PC-3 (cell line): Measurements from ENCODE around the gene GRIK1. TPM values are rescaled to one million over a fixed set of nuclear protein-coding genes. Genes with fewer than 3 reads are reported as not detected.

Experiments
- ATAC-seq: fragments of 200-7000 bp; cut with Tn5 transposase; 2 replicates; pipeline ENCODE4 v1.9.1; 2020; ENCODE audit warnings: mild to moderate bottlenecking, moderate library complexity
- BruUV-seq: library from RNA; stranded (reverse); fragments of 400-500 nt; replicated peaks from 2 replicates; lab custom pipeline; 2021; lab: Mats Ljungman, UMichigan
- CTCF ChIA-PET: fragments of 300-600 bp; sonication (Branson Sonifier 250); formaldehyde crosslinking; loops from one replicate; lab custom pipeline; 2022; ENCODE audit warnings: antibody characterized with exemption; lab: Charles Lee
- POLR2A ChIA-PET: fragments of 300-600 bp; sonication (Branson Sonifier 250); formaldehyde crosslinking; loops from one replicate; lab custom pipeline; 2022; ENCODE audit warnings: antibody characterized with exemption; ENCODE audit not compliant: unreplicated experiment; lab: Charles Lee
- DNase-seq: peaks from one replicate; pipeline ENCODE4 v3.0.0-alpha.2; 2015
- H2AFZ ChIP-seq: fragments of 300-600 bp; sonication (generic); 2 replicates; pipeline ENCODE4 v1.6.0; 2016; ENCODE audit warnings: antibody characterized with exemption, low read length
- H3F3A ChIP-seq: fragments of 300-600 bp; sonication (generic); one replicate; pipeline ENCODE4 v1.6.0; 2017; ENCODE audit warnings: antibody characterized with exemption, low read length, control low read depth, mild to moderate bottlenecking; ENCODE audit not compliant: unreplicated experiment
- H3K27ac ChIP-seq: fragments of 300-600 bp; sonication (generic); 2 replicates; pipeline ENCODE4 v1.5.1; 2016; ENCODE audit warnings: mild to moderate bottlenecking, low read length
- H3K27me3 ChIP-seq: fragments of 300-600 bp; sonication (generic); 2 replicates; pipeline ENCODE4 v1.6.1; 2016; ENCODE audit warnings: low read length, mixed read lengths
- H3K36me3 ChIP-seq: fragments of 300-600 bp; sonication (generic); 2 replicates; pipeline ENCODE4 v1.6.1; 2016; ENCODE audit warnings: low read depth, mixed run types, low read length, mixed read lengths
- H3K4me1 ChIP-seq: fragments of 300-600 bp; sonication (generic); 2 replicates; pipeline ENCODE4 v1.5.1; 2016; ENCODE audit warnings: low read length; ENCODE audit not compliant: insufficient read depth
- H3K4me2 ChIP-seq: fragments of 300-600 bp; sonication (generic); 2 replicates; pipeline ENCODE4 v1.6.0; 2016; ENCODE audit warnings: low read length
- H3K4me3 ChIP-seq: fragments of 300-600 bp; sonication (generic); 2 replicates; pipeline ENCODE4 v1.5.1; 2016; ENCODE audit warnings: mild to moderate bottlenecking, low read length, mixed read lengths
- H3K79me2 ChIP-seq: fragments of 300-600 bp; sonication (generic); 2 replicates; pipeline ENCODE4 v1.6.1; 2017; ENCODE audit warnings: low read length, mixed read lengths
- H3K9ac ChIP-seq: fragments of 300-600 bp; sonication (generic); 2 replicates; pipeline ENCODE4 v1.6.0; 2016; ENCODE audit warnings: mild to moderate bottlenecking, low read length
- H3K9me2 ChIP-seq: fragments of 300-600 bp; sonication (generic); replicated peaks from 2 replicates; pipeline ENCODE4 v1.6.1; 2016; ENCODE audit warnings: mixed run types, low read length, mixed read lengths
- H3K9me3 ChIP-seq: fragments of 300-600 bp; sonication (generic); 2 replicates; pipeline ENCODE4 v1.6.1; 2016; ENCODE audit warnings: low read length, mixed read lengths
- H4K20me1 ChIP-seq: fragments of 300-600 bp; sonication (generic); 2 replicates; pipeline ENCODE4 v1.6.1; 2016; ENCODE audit warnings: low read length, mixed read lengths
- EZH2 ChIP-seq: fragments of 300-600 bp; sonication (generic); IDR thresholded peaks from one replicate; pipeline ENCODE4 v1.6.1; 2017; ENCODE audit warnings: antibody characterized with exemption, mild to moderate bottlenecking, low read length; ENCODE audit not compliant: unreplicated experiment
- EZH2phosphoT487 ChIP-seq: fragments of 300-600 bp; sonication (generic); IDR thresholded peaks from 2 replicates; pipeline ENCODE4 v1.6.1; 2018; ENCODE audit warnings: mild to moderate bottlenecking, antibody characterized with exemption, low read length, borderline replicate concordance
- intact Hi-C: fragments of 100-400 bp; cut with micrococcal nuclease; formaldehyde crosslinking; loops from 2 replicates; pipeline ENCODE4 v1.9.0; 2023
- total RNA-seq: library from RNA; depleted of rRNA; stranded (reverse); fragments of >200 nt; gene quantifications from 2 replicates; pipeline ENCODE4 v1.2.3, GENCODE V29; 2014
- TF ChIP-seq, protein P1 (sequence below): fragments of 300-600 bp; sonication (generic); conservative IDR thresholded peaks from 2 replicates; pipeline ENCODE4 v1.5.1; 2017; ENCODE audit warnings: antibody characterized with exemption, low read depth, mild to moderate bottlenecking, low read length

GRIK1 gene
- total RNA-seq, 1 experiment from 2014 or later, result not detected

DNA sequence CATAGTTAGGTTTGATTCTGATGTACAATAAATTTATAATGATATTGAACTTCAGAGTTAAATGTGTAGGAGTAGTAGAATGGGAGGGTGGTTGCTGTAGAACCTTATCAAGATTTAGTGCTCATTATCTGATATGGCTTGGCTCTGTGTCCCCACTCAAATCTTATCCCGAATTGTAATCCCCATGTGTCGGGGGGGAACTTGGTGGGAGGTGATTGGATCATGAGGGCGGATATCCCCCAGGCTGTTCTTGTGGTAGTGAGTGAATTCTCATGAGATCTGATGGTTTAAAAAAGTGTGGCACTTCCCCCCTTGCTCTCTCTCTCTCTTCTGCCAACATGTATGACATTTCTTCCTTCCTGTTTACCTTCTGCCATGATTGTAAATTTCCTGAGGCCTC lies 265.5 kb downstream of the GRIK1 start:
- no peak for ATAC-seq
- Histone ChIP-seq H3K27ac (no peak overlapping the region), H4K20me1 (no peaks in the 10 kb centered on the region), H3K27me3 (peaks cover 45% of the 10 kb centered on the region; the same call in 1 of the 2 replicates), H3K4me3 (no peak overlapping the region), H3K9me3 (no peaks in the 10 kb centered on the region), H3K9ac (no peak overlapping the region), H3K9me2 (no peaks in the 10 kb centered on the region), H3K4me2 (no peak overlapping the region), H3F3A (no peaks in the 10 kb centered on the region), H3K79me2 (no peaks in the 10 kb centered on the region), H2AFZ (no peak overlapping the region), H3K4me1 (no peaks in the 10 kb centered on the region), H3K36me3 (no peaks in the 10 kb centered on the region)
- BruUV-seq, result no TSS peak
- DNase-seq, result no peak
- no peak for TF ChIP-seq EZH2
- TF ChIP-seq, protein P1, sequence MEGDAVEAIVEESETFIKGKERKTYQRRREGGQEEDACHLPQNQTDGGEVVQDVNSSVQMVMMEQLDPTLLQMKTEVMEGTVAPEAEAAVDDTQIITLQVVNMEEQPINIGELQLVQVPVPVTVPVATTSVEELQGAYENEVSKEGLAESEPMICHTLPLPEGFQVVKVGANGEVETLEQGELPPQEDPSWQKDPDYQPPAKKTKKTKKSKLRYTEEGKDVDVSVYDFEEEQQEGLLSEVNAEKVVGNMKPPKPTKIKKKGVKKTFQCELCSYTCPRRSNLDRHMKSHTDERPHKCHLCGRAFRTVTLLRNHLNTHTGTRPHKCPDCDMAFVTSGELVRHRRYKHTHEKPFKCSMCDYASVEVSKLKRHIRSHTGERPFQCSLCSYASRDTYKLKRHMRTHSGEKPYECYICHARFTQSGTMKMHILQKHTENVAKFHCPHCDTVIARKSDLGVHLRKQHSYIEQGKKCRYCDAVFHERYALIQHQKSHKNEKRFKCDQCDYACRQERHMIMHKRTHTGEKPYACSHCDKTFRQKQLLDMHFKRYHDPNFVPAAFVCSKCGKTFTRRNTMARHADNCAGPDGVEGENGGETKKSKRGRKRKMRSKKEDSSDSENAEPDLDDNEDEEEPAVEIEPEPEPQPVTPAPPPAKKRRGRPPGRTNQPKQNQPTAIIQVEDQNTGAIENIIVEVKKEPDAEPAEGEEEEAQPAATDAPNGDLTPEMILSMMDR, result no peak
- TF ChIP-seq EZH2phosphoT487, result no peak
- CTCF ChIA-PET, result no interaction called here
- POLR2A ChIA-PET, result no interaction called here
- intact Hi-C loops, result no loop called here

DNA sequence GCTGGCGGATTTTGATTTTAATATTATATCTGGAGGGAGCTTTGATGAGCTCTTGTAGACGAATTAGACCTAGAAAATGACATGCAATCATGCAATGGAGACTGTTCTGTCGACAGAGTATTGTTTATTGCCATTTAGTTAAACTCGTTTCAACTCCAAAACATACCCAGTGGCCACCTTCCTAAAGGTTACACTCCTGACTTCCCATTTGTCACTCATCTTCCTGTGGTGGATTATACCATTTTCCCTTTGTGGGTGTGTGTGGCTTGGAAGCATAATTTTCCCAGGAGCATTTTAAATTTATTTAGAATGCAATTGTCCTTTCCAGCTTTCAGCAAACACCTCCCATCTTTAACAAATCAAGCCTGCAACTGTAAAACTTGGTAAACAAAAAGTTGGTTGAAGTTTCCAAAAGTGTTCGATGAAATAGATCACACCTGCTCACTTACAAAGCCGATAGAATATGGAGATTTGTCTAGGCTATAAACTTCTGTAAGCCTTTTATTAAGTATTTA lies 266.6 kb downstream of the GRIK1 start:
- Histone ChIP-seq H4K20me1 (no peaks in the 10 kb centered on the region), H3K9ac (no peak overlapping the region), H3K27ac (no peak overlapping the region), H3K27me3 (peaks cover 54% of the 10 kb centered on the region), H3K4me2 (no peak overlapping the region), H3K4me3 (no peak overlapping the region), H3K9me2 (no peaks in the 10 kb centered on the region), H2AFZ (no peak overlapping the region), H3K4me1 (no peaks in the 10 kb centered on the region), H3K9me3 (no peaks in the 10 kb centered on the region), H3F3A (no peaks in the 10 kb centered on the region), H3K36me3 (no peaks in the 10 kb centered on the region), H3K79me2 (no peaks in the 10 kb centered on the region)
- intact Hi-C loops, result no loop called here
- TF ChIP-seq, protein P1, result no peak
- TF ChIP-seq EZH2phosphoT487 (no peak), EZH2 (no peak)
- DNase-seq (no peak), ATAC-seq (no peak)
- ChIA-PET CTCF (no interaction called here), POLR2A (no interaction called here)
- BruUV-seq, result no TSS peak

DNA sequence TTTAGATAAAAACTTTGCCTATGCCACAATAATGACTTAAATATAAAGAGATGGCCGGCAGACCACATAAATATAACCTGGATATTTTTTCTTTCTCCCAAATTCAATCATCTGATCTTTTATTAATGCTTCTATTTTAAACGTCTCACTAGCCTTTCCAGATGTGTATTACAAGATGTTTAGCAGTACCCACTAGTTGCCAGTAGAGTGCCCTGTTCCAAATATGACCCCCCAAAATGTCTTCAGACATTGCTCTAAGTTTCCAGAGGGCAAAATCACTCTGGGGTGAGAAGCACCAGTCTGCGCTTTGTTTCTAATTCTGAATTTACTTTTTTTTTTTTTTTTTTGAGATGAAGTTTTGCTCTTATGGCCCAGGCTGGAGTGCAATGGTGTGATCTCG lies 268.1 kb downstream of the GRIK1 start:
- peaks cover 57% of the 10 kb centered on the region for H3K27me3 ChIP-seq
- ChIA-PET CTCF (no interaction called here), POLR2A (no interaction called here)
- no peaks in the 10 kb centered on the region for H3K36me3 ChIP-seq
- no peak overlapping the region for H3K4me3 ChIP-seq
- intact Hi-C loops, result no loop called here
- no peaks in the 10 kb centered on the region for H3K4me1 ChIP-seq
- no peak for TF ChIP-seq EZH2phosphoT487
- TF ChIP-seq, protein P1, result no peak
- TF ChIP-seq EZH2, result no peak
- no peaks in the 10 kb centered on the region for H3K9me2 ChIP-seq
- H2AFZ ChIP-seq, result no peak overlapping the region
- no peak overlapping the region for H3K27ac ChIP-seq
- ATAC-seq (no peak), DNase-seq (no peak)
- H3K4me2 ChIP-seq, result no peak overlapping the region
- no peaks in the 10 kb centered on the region for H3K9me3 ChIP-seq
- H3K79me2 ChIP-seq, result no peaks in the 10 kb centered on the region
- no peak overlapping the region for H3K9ac ChIP-seq
- H4K20me1 ChIP-seq, result no peaks in the 10 kb centered on the region
- no peaks in the 10 kb centered on the region for H3F3A ChIP-seq
- no TSS peak for BruUV-seq
